Breast epithelium (tissue), 4 donors: Measurements from ENCODE around the gene BMP7. TPM values are rescaled to one million over a fixed set of nuclear protein-coding genes. Genes with fewer than 3 reads are reported as not detected.

Experiments
- DNase-seq, 2 donors: peaks; one replicate each; pipeline ENCODE4 v3.0.0-alpha.2; 2019; ENCODE audit warnings: low spot score in 2 of 2
- H3K27ac ChIP-seq, 2 donors: fragments of 200-600 bp; sonication (generic) in 1 of 2; one replicate each; pipeline ENCODE4 v1.5.1; 2016 to 2019; ENCODE audit warnings: mild to moderate bottlenecking in 1 of 2
- H3K27me3 ChIP-seq, 2 donors: fragments of 200-600 bp; sonication (generic) in 1 of 2; one replicate each; pipeline versions ENCODE4 v1.5.1 to v1.6.0; 2017 to 2019; ENCODE audit warnings: control low read depth in 1 of 2, mild to moderate bottlenecking in 1 of 2
- H3K36me3 ChIP-seq: fragments of 200-600 bp; one replicate; pipeline ENCODE4 v1.5.1; 2019
- H3K4me1 ChIP-seq, 2 donors: fragments of 200-600 bp; sonication (generic); one replicate each; pipeline ENCODE4 v1.5.1; 2016 to 2019; ENCODE audit warnings: control low read depth in 1 of 2
- H3K4me3 ChIP-seq, 3 donors: fragments of 200-600 bp; sonication (generic); 1 replicate in 2 of 3; 2 replicates in 1 of 3; pipeline ENCODE4 v1.5.1; 2016 to 2019; ENCODE audit warnings: mild to moderate bottlenecking in 3 of 3, moderate library complexity in 2 of 3
- H3K9me3 ChIP-seq, 2 donors: fragments of 200-600 bp; sonication (generic) in 1 of 2; one replicate each; pipeline ENCODE4 v1.5.1; 2016 to 2019; ENCODE audit warnings: control low read depth in 1 of 2
- POLR2A ChIP-seq: fragments of 450-650 bp; IDR thresholded peaks from one replicate; pipeline ENCODE4 v1.6.1; 2016; ENCODE audit warnings: antibody characterized with exemption, mild to moderate bottlenecking, moderate library complexity
- POLR2AphosphoS5 ChIP-seq, 3 donors: sonication (generic); formaldehyde crosslinking; IDR thresholded peaks; one replicate each; pipeline ENCODE4 v1.6.1; 2017; ENCODE audit warnings: antibody characterized with exemption in 3 of 3
- intact Hi-C: fragments of 100-400 bp; cut with DNase I; formaldehyde crosslinking; loops from one replicate; pipeline ENCODE4 v1.15.1; 2023; ENCODE audit warnings: low total_unique reads
- total RNA-seq, 3 donors: library from RNA; depleted of rRNA; stranded (reverse); fragments of >200 nt; gene quantifications; one replicate each; pipeline ENCODE4 v1.1.0, GENCODE V29; 2016
- TF ChIP-seq, protein P1 (sequence below), 3 donors: fragments of 450-650 bp; IDR thresholded peaks; one replicate each; pipeline ENCODE4 v1.5.1; 2016 to 2017; ENCODE audit warnings: antibody characterized with exemption in 3 of 3, mild to moderate bottlenecking in 3 of 3, moderate library complexity in 3 of 3

BMP7 gene
- total RNA-seq, 3 donors from 2014 or later = 1.6 to 3.8 (median 1.8) TPM

GRCh38 chr20:57260934-57261333 lies 5.5 kb downstream of the BMP7 start:
- no peak for DNase-seq
- Histone ChIP-seq H3K36me3 (no peaks in the 10 kb centered on the region), H3K9me3 (no peaks in the 10 kb centered on the region), H3K4me3 (no peak overlapping the region), H3K27me3 (peaks cover 0 to 35% of the 10 kb centered on the region in 2 donors), H3K27ac (no peak overlapping the region), H3K4me1 (no peaks in the 10 kb centered on the region)
- no peak for TF ChIP-seq POLR2A
- TF ChIP-seq POLR2AphosphoS5 (IDR thresholded peaks at IDR 0.05) = no peak
- intact Hi-C loops = no loop called here

DNA sequence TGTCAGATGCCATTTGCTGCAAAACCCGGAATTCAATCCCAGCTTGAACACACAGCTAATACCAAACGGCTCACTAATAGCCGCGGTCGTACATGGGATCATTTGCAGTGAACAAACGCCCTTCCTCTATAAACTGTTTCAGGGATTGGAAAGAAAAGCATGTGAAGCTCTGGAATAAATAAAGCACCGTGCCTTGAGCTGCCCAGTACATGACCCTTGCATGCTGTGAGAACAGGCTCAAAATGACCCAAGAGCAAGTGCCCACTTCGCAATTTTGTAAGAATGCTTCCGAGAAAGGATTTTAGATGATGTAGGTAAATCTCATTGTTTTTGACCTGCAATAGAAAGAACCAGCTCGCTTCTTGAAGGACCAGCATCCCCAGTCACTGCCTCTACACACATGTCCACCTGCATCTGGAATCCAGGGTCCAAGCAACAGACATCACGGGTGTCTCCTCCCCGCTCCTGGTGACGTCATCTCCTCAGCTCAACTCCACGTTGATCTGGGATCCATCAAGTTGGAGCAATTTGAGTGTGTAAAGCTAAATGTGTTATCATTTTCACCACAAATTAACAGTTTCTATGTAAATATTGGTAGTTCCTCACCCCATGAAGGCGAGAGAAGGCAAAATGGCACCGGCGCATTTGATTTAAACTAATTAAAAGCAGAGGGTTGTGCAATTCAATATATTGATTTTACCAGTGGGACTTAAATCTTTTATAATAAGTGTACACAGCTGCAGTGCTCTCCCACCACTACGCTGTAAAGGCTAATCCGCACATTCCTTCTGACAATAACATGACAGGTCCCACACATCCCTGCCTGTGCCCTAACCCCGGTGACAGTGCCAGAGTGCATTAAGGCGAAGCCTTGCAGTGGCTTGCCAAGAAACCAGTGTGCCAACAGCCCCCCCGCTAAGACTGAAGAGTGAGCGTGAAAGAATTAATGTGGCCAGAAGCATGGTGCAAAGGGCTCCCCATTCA lies 6.2 kb downstream of the BMP7 start:
- no peaks in the 10 kb centered on the region for H3K36me3 ChIP-seq
- TF ChIP-seq, protein P1, sequence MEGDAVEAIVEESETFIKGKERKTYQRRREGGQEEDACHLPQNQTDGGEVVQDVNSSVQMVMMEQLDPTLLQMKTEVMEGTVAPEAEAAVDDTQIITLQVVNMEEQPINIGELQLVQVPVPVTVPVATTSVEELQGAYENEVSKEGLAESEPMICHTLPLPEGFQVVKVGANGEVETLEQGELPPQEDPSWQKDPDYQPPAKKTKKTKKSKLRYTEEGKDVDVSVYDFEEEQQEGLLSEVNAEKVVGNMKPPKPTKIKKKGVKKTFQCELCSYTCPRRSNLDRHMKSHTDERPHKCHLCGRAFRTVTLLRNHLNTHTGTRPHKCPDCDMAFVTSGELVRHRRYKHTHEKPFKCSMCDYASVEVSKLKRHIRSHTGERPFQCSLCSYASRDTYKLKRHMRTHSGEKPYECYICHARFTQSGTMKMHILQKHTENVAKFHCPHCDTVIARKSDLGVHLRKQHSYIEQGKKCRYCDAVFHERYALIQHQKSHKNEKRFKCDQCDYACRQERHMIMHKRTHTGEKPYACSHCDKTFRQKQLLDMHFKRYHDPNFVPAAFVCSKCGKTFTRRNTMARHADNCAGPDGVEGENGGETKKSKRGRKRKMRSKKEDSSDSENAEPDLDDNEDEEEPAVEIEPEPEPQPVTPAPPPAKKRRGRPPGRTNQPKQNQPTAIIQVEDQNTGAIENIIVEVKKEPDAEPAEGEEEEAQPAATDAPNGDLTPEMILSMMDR (IDR thresholded peaks at IDR 0.05) = no peak
- TF ChIP-seq POLR2AphosphoS5 (IDR thresholded peaks at IDR 0.05) = no peak
- TF ChIP-seq POLR2A = no peak
- H3K27me3 ChIP-seq = peaks cover 0 to 29% of the 10 kb centered on the region in 2 donors
- no peak for DNase-seq
- no peak overlapping the region for H3K4me3 ChIP-seq
- no peak overlapping the region for H3K27ac ChIP-seq
- no peaks in the 10 kb centered on the region for H3K4me1 ChIP-seq
- H3K9me3 ChIP-seq = no peaks in the 10 kb centered on the region
- intact Hi-C loops = no loop called here

DNA sequence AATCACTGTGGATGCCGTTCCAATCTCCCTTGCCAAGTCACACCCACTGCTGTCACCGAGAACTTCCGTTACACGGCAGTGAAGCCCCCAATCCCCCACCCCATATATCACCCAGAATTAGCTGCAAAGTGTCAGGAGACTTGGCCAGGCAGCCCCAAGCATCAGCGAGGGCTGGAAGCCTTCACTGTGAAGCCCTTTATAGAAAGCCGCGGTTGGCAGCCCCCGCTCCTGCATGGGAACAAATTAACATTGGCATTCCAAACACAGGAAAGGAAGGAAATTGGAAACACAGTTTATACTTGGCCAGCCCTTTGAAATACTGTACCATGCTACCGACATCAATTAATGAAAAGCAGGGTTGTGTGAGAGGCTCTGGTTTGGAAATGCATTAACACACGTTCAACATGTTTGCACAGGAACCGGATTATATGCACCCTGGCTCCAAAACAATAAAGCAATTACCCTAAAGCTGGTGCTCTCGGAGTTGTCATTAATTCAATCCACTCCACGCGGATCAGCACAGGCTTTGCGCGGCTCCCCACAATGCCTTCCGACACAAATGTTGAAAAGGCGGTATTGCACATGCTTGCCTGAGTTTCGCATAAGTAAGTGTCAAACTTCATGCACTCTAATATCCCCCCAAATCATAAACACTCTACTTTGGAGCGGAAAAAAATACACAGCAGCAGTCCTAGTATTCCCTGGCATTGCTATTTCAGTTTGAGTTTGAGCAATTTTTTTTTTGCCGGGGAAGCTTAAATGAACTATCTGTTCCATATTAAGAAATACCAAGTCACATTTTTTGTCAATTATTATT lies 7.1 kb downstream of the BMP7 start:
- H3K27me3 ChIP-seq = peaks cover 0 to 24% of the 10 kb centered on the region in 2 donors
- DNase-seq = no peak
- H3K27ac ChIP-seq = no peak overlapping the region
- H3K4me1 ChIP-seq = no peaks in the 10 kb centered on the region
- H3K4me3 ChIP-seq = peak overlapping the region in 2 of 3 donors; percentile 1 to 27
- TF ChIP-seq, protein P1 (IDR thresholded peaks at IDR 0.05) = no peak
- TF ChIP-seq POLR2AphosphoS5 (IDR thresholded peaks at IDR 0.05) (no peak), POLR2A (no peak)
- no peaks in the 10 kb centered on the region for H3K9me3 ChIP-seq
- intact Hi-C loops = no loop called here
- H3K36me3 ChIP-seq = no peaks in the 10 kb centered on the region

DNA sequence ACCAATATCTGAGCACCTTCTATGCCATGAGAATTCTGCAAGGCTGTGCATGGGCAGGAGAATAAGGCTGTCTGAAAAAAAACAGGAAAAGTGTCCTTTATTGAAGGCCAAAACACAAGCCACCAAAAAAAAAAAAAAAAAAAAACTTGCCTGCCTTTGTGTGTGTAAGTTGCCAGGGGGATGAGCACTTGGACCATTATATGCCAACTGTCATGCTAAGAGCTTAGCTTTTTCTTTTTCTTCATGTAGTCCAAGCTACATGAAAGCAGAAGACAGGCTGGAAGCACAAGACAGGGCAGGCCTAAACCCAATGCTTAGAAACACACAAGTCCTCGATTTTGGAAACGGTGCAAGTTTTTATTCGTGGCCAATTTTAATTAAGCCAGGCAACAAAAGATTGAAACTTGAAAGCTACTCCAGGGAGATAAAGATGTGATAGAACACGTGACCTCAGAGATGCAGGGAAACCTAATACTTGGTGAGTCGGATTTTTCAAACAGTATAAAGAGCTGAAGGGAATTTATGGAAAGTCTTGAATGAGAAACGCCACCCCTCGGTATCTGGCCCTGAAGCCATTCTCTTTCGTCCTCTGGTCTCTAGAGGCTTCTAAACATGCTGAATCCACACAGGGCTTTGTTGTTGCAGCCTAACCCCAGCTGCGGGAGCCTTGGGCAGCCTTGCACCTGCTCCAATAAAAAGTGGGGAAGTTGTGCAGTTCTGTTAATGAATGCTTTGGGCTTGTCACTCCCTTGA lies 8.6 kb downstream of the BMP7 start:
- H3K27me3 ChIP-seq = peaks cover 0 to 10% of the 10 kb centered on the region in 2 donors
- no peaks in the 10 kb centered on the region for H3K9me3 ChIP-seq
- no peak overlapping the region for H3K27ac ChIP-seq
- TF ChIP-seq, protein P1 (IDR thresholded peaks at IDR 0.05) = no peak
- TF ChIP-seq POLR2AphosphoS5 (IDR thresholded peaks at IDR 0.05) = no peak
- TF ChIP-seq POLR2A = no peak
- no peak overlapping the region for H3K4me3 ChIP-seq
- no peak for DNase-seq
- intact Hi-C loops = no loop called here
- H3K36me3 ChIP-seq = no peaks in the 10 kb centered on the region
- H3K4me1 ChIP-seq = no peaks in the 10 kb centered on the region

- intact Hi-C loops = no loop called here
- TF ChIP-seq POLR2AphosphoS5 (IDR thresholded peaks at IDR 0.05) (no peak), POLR2A (no peak)
- TF ChIP-seq, protein P1 (IDR thresholded peaks at IDR 0.05) = no peak
Measured at GRCh38 chr20:57256908-57257307, 9.5 kb downstream of the BMP7 start.

More at GRCh38 chr20:57256908-57257307, 9.5 kb downstream of the BMP7 start:
- peaks cover 0 to 3% of the 10 kb centered on the region in 2 donors for H3K27me3 ChIP-seq
- no peaks in the 10 kb centered on the region for H3K36me3 ChIP-seq
- H3K27ac ChIP-seq = no peak overlapping the region
- no peak for DNase-seq
- H3K4me3 ChIP-seq = no peak overlapping the region
- no peaks in the 10 kb centered on the region for H3K9me3 ChIP-seq
- no peaks in the 10 kb centered on the region for H3K4me1 ChIP-seq
